PC-3 (cell line): Measurements from ENCODE around the gene PODN. TPM values are rescaled to one million over a fixed set of nuclear protein-coding genes. Genes with fewer than 3 reads are reported as not detected.

Experiments
- ATAC-seq: fragments of 200-7000 bp; cut with Tn5 transposase; 2 replicates; pipeline ENCODE4 v1.9.1; 2020; ENCODE audit warnings: mild to moderate bottlenecking, moderate library complexity
- BruUV-seq: library from RNA; stranded (reverse); fragments of 400-500 nt; replicated peaks from 2 replicates; lab custom pipeline; 2021; lab: Mats Ljungman, UMichigan
- CTCF ChIA-PET: fragments of 300-600 bp; sonication (Branson Sonifier 250); formaldehyde crosslinking; loops from one replicate; lab custom pipeline; 2022; ENCODE audit warnings: antibody characterized with exemption; lab: Charles Lee
- POLR2A ChIA-PET: fragments of 300-600 bp; sonication (Branson Sonifier 250); formaldehyde crosslinking; loops from one replicate; lab custom pipeline; 2022; ENCODE audit warnings: antibody characterized with exemption; ENCODE audit not compliant: unreplicated experiment; lab: Charles Lee
- DNase-seq: peaks from one replicate; pipeline ENCODE4 v3.0.0-alpha.2; 2015
- H2AFZ ChIP-seq: fragments of 300-600 bp; sonication (generic); 2 replicates; pipeline ENCODE4 v1.6.0; 2016; ENCODE audit warnings: antibody characterized with exemption, low read length
- H3F3A ChIP-seq: fragments of 300-600 bp; sonication (generic); one replicate; pipeline ENCODE4 v1.6.0; 2017; ENCODE audit warnings: antibody characterized with exemption, low read length, control low read depth, mild to moderate bottlenecking; ENCODE audit not compliant: unreplicated experiment
- H3K27ac ChIP-seq: fragments of 300-600 bp; sonication (generic); 2 replicates; pipeline ENCODE4 v1.5.1; 2016; ENCODE audit warnings: mild to moderate bottlenecking, low read length
- H3K27me3 ChIP-seq: fragments of 300-600 bp; sonication (generic); 2 replicates; pipeline ENCODE4 v1.6.1; 2016; ENCODE audit warnings: low read length, mixed read lengths
- H3K36me3 ChIP-seq: fragments of 300-600 bp; sonication (generic); 2 replicates; pipeline ENCODE4 v1.6.1; 2016; ENCODE audit warnings: low read depth, mixed run types, low read length, mixed read lengths
- H3K4me1 ChIP-seq: fragments of 300-600 bp; sonication (generic); 2 replicates; pipeline ENCODE4 v1.5.1; 2016; ENCODE audit warnings: low read length; ENCODE audit not compliant: insufficient read depth
- H3K4me2 ChIP-seq: fragments of 300-600 bp; sonication (generic); 2 replicates; pipeline ENCODE4 v1.6.0; 2016; ENCODE audit warnings: low read length
- H3K4me3 ChIP-seq: fragments of 300-600 bp; sonication (generic); 2 replicates; pipeline ENCODE4 v1.5.1; 2016; ENCODE audit warnings: mild to moderate bottlenecking, low read length, mixed read lengths
- H3K79me2 ChIP-seq: fragments of 300-600 bp; sonication (generic); 2 replicates; pipeline ENCODE4 v1.6.1; 2017; ENCODE audit warnings: low read length, mixed read lengths
- H3K9ac ChIP-seq: fragments of 300-600 bp; sonication (generic); 2 replicates; pipeline ENCODE4 v1.6.0; 2016; ENCODE audit warnings: mild to moderate bottlenecking, low read length
- H3K9me2 ChIP-seq: fragments of 300-600 bp; sonication (generic); replicated peaks from 2 replicates; pipeline ENCODE4 v1.6.1; 2016; ENCODE audit warnings: mixed run types, low read length, mixed read lengths
- H3K9me3 ChIP-seq: fragments of 300-600 bp; sonication (generic); 2 replicates; pipeline ENCODE4 v1.6.1; 2016; ENCODE audit warnings: low read length, mixed read lengths
- H4K20me1 ChIP-seq: fragments of 300-600 bp; sonication (generic); 2 replicates; pipeline ENCODE4 v1.6.1; 2016; ENCODE audit warnings: low read length, mixed read lengths
- CTCF ChIP-seq: fragments of 300-600 bp; sonication (generic); conservative IDR thresholded peaks from 2 replicates; pipeline ENCODE4 v1.5.1; 2017; ENCODE audit warnings: antibody characterized with exemption, low read depth, mild to moderate bottlenecking, low read length
- EZH2 ChIP-seq: fragments of 300-600 bp; sonication (generic); IDR thresholded peaks from one replicate; pipeline ENCODE4 v1.6.1; 2017; ENCODE audit warnings: antibody characterized with exemption, mild to moderate bottlenecking, low read length; ENCODE audit not compliant: unreplicated experiment
- EZH2phosphoT487 ChIP-seq: fragments of 300-600 bp; sonication (generic); IDR thresholded peaks from 2 replicates; pipeline ENCODE4 v1.6.1; 2018; ENCODE audit warnings: mild to moderate bottlenecking, antibody characterized with exemption, low read length, borderline replicate concordance
- intact Hi-C: fragments of 100-400 bp; cut with micrococcal nuclease; formaldehyde crosslinking; loops from 2 replicates; pipeline ENCODE4 v1.9.0; 2023
- total RNA-seq: library from RNA; depleted of rRNA; stranded (reverse); fragments of >200 nt; gene quantifications from 2 replicates; pipeline ENCODE4 v1.2.3, GENCODE V29; 2014

PODN gene
- total RNA-seq, 1 experiment from 2014 or later, result not detected

- Histone ChIP-seq H3K79me2 (no peaks in the 10 kb centered on the region), H3K9me3 (no peaks in the 10 kb centered on the region), H4K20me1 (no peaks in the 10 kb centered on the region), H3K4me2 (peak overlapping the region; percentile 45), H2AFZ (0 out of 2 replicates have a peak overlapping the region, but pooled peaks have one; percentile 39), H3F3A (peaks cover 9% of the 10 kb centered on the region), H3K9me2 (no peaks in the 10 kb centered on the region), H3K27ac (peak overlapping the region; percentile 96), H3K36me3 (no peaks in the 10 kb centered on the region), H3K4me3 (no peak overlapping the region), H3K9ac (peak overlapping the region; percentile 37; the same call in 1 of the 2 replicates), H3K27me3 (no peaks in the 10 kb centered on the region), H3K4me1 (peaks cover 53% of the 10 kb centered on the region)
- ATAC-seq (peak; percentile 25), DNase-seq (peak; percentile 65)
- TF ChIP-seq EZH2phosphoT487 (no peak), EZH2 (no peak), CTCF (no peak)
- intact Hi-C loops, result no loop called here
- no TSS peak for BruUV-seq
- CTCF ChIA-PET, result no interaction called here
- POLR2A ChIA-PET, result no interaction called here
Observed at GRCh38 chr1:53111073-53111556, 49.1 kb downstream of the PODN start.

GRCh38 chr1:53111693-53112092 lies 49.7 kb downstream of the PODN start:
- BruUV-seq, result no TSS peak
- H3K4me1 ChIP-seq, result peaks cover 48% of the 10 kb centered on the region
- no peak for DNase-seq
- H3K27ac ChIP-seq, result peak overlapping the region; percentile 96
- POLR2A ChIA-PET, result no interaction called here
- TF ChIP-seq EZH2phosphoT487 (no peak), CTCF (no peak), EZH2 (no peak)
- H3K27me3 ChIP-seq, result no peaks in the 10 kb centered on the region
- H3F3A ChIP-seq, result peaks cover 9% of the 10 kb centered on the region
- no peaks in the 10 kb centered on the region for H3K79me2 ChIP-seq
- H2AFZ ChIP-seq, result no peak overlapping the region
- no peaks in the 10 kb centered on the region for H4K20me1 ChIP-seq
- ATAC-seq, result no peak
- no peak overlapping the region for H3K4me2 ChIP-seq
- CTCF ChIA-PET, result no interaction called here
- intact Hi-C loops, result no loop called here
- H3K4me3 ChIP-seq, result no peak overlapping the region
- H3K9me2 ChIP-seq, result no peaks in the 10 kb centered on the region
- H3K9ac ChIP-seq, result peak overlapping the region; percentile 29; the same call in 1 of the 2 replicates
- H3K9me3 ChIP-seq, result no peaks in the 10 kb centered on the region
- H3K36me3 ChIP-seq, result no peaks in the 10 kb centered on the region

GRCh38 chr1:53112271-53112774 lies 50.3 kb downstream of the PODN start:
- CTCF ChIA-PET, result no interaction called here
- Histone ChIP-seq H3F3A (peaks cover 9% of the 10 kb centered on the region), H3K9me3 (no peaks in the 10 kb centered on the region), H3K9ac (no peak overlapping the region), H3K4me3 (no peak overlapping the region), H3K9me2 (no peaks in the 10 kb centered on the region), H2AFZ (no peak overlapping the region), H3K4me2 (no peak overlapping the region), H3K79me2 (no peaks in the 10 kb centered on the region), H3K4me1 (peaks cover 41% of the 10 kb centered on the region), H3K27ac (peak overlapping the region; percentile 96), H3K36me3 (no peaks in the 10 kb centered on the region), H4K20me1 (no peaks in the 10 kb centered on the region), H3K27me3 (no peaks in the 10 kb centered on the region)
- intact Hi-C loops, result no loop called here
- POLR2A ChIA-PET, result no interaction called here
- TF ChIP-seq EZH2phosphoT487 (no peak), EZH2 (no peak), CTCF (no peak)
- ATAC-seq, result no peak
- DNase-seq, result peak; percentile 51
- no TSS peak for BruUV-seq
